HG03025 (cell line): Measurements from ENCODE around the gene AK8.

Experiments used
- ATAC-seq: cut with Tn5 transposase; IDR thresholded peaks from one replicate; pipeline ENCODE4 v1.9.1; 2021; ENCODE audit warnings: mild to moderate bottlenecking, moderate library complexity; ENCODE audit not compliant: unreplicated experiment, low FRiP score

The AK8 gene

DNA sequence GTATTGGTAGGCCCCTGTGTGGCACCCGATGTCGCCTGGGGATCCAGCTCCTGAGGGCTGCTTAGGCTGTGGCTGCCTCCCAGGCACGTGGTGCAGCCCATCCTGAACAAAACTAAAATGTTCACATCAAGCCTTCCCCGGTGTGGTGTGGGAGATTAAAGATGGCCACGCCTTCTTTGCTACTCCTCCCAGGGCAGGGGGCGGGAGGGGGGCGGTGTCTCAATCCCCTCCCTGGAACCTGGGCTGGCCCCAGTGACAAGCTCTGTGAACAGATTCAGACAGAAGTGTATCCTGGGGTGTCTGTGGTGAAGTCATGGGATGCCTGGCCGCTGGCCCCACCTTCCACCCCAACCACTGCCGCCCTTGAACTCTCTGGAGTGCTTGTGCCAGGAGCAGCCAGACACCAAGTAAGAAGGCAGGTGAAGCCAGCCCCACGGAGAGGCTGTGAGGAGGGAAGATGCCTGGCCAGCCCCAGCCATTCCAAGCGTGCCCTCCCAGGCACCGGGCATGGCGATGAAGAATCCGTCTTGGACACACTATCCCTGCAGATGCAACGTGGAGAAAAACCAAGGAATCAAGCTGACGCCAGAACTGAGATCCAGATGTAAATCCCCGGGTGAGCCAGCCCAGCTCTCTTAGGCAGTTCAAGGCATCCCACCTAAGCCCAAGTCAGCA lies 75.8 kb downstream of the AK8 start:
- ATAC-seq, result no peak

- no peak for ATAC-seq
Observed at GRCh38 chr9:132801659-132802058, 76.4 kb downstream of the AK8 start.

DNA sequence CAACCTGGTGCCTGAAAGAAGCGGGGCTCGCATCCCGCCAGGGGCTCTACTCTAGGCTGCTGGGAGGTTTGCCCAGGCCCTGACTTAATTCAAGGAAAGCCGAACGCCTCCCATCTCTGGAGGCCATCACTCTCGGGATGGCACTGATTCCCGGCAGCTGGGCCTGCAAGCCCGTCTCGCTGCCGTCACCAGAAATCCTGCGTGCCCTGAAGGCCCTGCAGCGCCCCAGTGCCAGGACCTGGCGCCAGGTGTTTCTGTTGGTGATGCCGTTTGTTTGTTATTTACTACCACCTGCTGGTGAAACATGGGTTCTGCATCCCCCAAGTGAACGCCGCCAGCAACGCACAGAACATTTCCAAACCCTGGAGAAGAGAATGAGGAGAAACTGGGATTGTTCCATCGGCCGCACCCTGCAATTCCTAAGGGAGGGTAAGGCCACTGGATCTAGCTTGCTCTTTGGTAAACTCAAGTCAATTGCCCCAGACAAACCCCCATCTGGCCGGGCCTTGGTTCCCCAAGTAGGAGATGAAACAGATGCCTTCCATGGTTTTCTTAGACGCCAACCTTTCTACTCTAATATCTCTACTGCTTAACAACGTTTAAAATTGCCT lies 77.9 kb downstream of the AK8 start:
- ATAC-seq, result no peak

GRCh38 chr9:132798817-132799790 lies 79.0 kb downstream of the AK8 start:
- ATAC-seq, result no peak

DNA sequence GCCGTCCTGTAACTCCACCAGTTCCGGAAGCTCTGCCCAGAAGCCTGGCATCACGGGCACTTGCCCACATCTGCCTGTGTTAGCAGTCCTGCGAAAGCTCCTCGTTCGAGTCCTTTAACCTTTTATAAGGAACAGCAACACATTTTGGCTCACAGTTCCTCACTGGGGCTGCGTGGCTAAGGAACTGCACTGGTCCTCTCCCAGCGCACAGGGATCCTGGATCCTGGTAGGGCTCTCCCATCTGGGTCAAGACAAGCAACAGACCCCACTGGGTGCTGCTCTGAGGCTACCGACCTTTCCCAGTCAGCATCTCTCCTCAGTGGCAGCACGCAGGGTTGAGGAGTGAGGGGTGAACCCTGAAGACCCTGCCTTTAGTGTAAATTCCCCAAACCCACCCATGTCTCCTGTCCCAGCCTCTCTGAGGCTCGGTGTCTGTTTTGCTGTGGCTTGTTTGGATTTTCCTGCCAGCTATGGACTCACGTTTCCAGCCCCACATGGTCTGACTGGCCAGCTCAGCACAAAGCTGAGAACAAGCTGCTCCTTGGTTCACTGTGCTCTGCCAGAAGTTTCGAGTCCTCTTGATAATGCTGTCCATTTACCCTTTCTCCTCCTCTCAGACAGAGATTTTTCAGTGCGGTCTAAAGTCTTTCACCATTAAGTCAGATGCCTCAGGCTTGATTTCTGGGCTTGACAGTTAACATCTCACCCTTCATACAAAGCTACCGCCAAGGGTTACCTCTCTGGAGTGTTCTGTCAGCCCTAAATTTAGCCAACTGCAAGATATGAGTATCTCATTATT lies 80.0 kb downstream of the AK8 start:
- no peak for ATAC-seq

DNA sequence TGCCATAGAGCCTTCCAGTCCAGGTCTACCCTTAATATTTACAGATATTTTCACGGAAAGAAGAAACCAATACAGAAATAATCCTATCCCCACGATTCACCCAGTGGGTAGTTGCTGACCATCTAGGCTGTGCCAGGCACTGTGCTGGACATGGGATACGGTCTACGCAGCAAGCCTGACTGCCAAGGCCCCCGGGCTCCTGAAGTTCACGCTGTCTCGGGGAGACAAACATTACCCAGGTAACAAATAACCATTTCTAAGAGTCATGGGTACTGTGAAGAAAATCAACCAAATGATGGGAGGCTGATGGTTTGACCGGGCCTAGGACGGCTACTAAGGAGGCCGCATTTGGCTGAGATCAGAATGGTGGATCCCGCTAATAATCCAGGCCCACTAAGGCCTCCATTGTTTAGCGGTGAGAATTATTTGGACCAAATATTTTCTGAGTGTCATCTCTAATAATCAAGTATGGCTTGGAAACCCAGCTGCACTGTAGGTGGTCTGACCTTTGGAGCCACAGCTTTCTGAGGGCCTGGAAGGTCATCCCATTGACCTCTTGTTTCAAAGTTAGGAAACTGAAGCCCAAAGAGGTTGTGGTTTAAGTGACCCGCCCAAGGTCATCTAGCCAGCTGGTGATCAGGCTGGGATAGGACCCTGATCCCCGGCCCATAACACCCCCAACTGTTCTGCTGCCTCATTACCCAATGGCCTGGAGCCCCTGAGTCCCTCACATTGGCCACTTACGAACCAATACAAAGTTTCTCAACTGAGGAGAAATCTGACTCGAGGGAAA lies 82.4 kb downstream of the AK8 start:
- no peak for ATAC-seq

DNA sequence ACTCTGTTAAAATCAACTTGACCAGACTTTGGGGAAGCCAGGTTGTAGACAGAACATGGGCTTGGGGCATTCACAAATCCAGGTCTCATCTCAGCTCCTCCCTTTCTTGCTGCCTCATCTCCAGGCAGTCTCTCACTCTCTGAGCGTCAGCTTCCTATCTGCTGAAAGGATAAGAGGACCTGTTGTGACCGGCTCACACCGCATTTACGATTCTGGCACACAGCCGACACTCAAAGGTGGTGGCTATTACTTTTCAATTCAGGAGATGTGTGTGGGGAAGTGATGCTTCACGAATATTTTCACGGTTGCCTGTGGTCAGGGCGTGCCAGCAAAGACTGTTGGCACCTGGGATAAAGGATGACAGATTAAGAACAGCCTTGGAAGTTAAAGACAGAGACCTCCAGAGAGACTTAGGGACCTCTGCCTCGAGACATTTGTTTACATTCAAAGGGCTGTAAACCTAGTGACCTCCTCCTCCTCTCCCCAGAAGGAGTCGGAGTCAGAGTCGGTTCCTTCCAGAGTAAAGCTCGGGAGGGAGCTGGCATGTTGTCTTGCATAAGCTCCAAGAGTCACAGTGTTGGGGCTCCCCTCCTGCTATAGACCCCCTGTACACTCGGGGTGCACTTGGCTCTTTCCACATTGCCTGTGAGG lies 83.2 kb downstream of the AK8 start:
- ATAC-seq, result no peak

DNA sequence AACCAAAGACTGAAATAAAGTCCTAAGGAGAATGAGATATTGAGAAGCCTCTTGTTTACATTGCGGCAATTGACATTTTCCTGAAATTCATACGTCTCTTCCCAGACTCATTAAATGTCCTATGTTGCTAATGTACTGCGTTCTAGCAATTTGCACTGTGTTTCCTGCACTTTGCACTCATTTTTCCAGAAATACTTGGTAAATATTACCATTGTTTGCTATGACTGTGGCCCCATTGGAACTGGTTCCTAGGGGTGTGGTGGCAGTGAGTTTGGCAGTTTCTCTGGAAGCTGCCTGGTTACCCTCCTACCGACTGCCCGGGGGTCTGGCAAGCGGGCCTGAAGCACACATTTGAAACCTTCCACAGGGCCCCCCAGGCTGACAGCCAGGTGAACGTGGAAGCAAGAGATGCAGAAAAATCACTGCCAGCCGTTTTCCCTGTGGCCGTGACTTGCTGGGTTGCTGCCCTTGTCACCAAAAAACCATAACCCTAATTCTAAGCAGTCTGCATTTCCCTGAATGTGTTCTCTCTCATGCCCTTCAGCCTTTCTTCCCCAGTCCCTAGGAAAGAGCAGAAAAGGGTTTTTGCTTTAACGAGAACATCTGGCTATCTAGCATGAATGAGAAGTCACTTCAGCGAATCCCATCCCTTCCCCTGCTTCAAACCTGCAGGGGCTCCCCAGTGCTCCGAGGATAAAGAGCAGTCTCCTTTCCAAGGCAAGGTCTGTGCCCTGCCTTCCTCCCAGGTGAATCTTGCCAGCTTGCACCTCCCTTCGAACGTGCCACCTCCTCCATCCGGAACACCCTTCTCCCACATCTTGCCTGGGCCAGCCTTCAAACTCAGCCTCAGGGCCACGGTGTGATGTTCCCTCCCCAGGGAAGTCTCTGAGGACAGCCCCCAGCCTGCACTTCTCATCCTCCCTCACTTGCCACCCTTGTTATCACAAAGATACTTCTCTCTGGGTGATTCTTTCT lies 84.2 kb downstream of the AK8 start:
- no peak for ATAC-seq

DNA sequence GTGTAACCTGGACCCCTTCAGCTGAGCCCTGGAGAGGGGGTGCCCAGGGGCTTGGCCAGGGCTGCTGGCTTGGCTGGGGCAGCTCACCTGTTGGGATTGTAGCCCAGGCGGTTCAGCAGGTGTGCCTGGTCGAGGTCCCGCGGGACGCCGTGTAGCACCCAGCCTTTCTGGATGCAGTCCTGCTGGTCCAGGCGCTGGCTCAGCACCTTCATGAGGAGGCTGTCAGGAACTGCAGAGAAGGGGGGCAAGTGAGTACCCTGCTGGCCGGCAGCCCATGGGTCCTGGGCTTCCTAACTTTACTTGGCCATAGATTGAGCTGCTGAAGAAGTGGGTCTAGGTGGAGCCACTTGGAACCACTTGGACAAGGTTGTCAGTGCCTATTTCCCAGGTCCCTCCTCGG lies 85.5 kb downstream of the AK8 start:
- no peak for ATAC-seq

GRCh38 chr9:132791699-132792240 lies 86.3 kb downstream of the AK8 start:
- no peak for ATAC-seq

GRCh38 chr9:132789719-132790118 lies 88.4 kb downstream of the AK8 start:
- no peak for ATAC-seq

- ATAC-seq, result no peak
Observed at GRCh38 chr9:132788378-132788777, 89.7 kb downstream of the AK8 start.

- ATAC-seq, result no peak
Observed at GRCh38 chr9:132787748-132788159, 90.3 kb downstream of the AK8 start.

GRCh38 chr9:132784286-132784830 lies 93.7 kb downstream of the AK8 start:
- no peak for ATAC-seq

DNA sequence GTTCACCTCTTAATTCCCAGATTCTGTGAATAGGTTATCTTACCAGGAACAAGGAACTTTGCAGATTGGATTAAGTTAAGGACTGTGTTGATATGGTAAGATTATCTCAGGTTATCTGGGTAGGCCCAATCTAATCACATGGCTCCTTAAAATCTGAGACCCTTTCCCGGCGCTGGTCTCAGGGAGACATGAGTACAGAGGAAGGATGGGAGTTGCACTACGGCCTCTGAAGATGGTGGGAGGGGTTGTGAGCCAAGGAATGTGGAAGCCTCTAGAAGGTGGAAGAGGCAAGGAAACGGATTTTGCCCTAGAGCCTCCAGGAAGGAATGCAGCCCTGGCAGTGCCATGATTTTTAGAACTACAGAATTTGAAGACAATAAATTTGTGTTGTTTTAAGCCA lies 95.1 kb downstream of the AK8 start:
- ATAC-seq, result no peak

DNA sequence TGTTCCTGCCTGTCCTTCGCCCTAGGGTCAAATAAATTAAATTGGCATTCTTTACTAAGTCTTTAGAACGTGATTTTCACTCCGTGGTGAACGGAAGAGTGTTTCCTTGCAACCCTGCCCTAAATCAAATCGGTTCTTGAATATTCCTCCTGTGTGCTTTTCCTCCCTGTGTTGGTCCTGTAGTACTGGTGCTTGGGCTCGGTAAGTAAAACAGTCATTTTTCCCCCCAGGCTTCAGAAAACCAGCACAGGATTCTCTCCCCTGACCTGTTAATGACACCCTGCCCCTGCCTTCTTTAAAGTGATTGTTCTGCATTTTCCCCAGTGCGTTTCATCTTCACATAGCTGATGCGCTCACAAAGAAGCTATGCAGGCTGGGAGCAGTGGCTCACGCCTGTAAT lies 96.0 kb downstream of the AK8 start:
- no peak for ATAC-seq

DNA sequence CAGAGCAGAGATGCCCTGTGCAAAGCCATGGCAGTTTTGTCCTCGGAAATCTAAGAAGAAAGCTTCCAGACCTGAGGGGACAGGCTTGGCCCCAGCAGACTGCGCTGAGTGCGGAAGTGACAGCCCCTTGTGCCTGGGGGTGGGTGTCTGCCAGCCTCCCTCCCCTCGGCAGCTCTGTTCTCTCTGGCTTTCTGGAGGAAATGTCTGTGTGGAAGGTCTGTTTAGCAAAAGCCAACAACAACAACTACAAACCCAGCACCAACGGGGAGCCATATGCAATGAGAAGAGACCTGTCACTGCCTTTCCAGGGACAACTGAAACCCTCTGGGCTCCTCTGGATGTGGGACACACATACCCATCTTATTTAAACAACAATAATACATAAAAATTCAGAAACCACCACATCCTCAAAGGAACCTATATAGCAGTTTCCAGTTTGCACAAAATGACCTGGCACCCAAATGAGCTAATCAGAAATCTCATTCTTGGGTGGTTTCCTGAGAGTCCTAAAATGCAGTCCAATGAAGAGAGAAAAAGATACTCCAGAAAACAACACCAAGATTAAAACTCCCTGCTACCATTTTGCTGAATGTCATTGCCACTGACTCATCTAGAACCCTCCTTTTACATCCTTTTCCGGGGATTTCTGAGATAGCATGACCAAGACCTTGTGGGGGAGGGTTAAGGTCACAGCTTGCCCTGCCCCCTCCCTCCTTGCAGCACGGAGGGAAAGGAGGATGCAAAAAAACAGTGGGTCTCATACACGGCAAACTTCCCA lies 97.7 kb downstream of the AK8 start:
- ATAC-seq, result no peak
